WERI-Rb-1 (cell line): ENCODE results near the gene MTERF2.

Experiments used
- DNase-seq: peaks from one replicate; pipeline ENCODE4 v3.0.0-alpha.2; 2020
- H3K27ac ChIP-seq: fragments of 250-450 bp; sonication (Bioruptor Pico); 2 replicates; pipeline ENCODE4 v1.5.1; 2020; ENCODE audit warnings: mild to moderate bottlenecking, moderate library complexity
- H3K27me3 ChIP-seq: fragments of 250-450 bp; sonication (Bioruptor Pico); 2 replicates; pipeline ENCODE4 v1.5.1; 2021; ENCODE audit warnings: mild to moderate bottlenecking, low read depth, moderate library complexity; ENCODE audit not compliant: insufficient read depth, severe bottlenecking
- H3K36me3 ChIP-seq: fragments of 250-450 bp; sonication (Bioruptor Pico); 2 replicates; pipeline ENCODE4 v1.5.1; 2020; ENCODE audit warnings: mild to moderate bottlenecking, moderate library complexity
- H3K4me3 ChIP-seq: 2 replicates; pipeline ENCODE4 v1.5.1; 2011; ENCODE audit warnings: low read depth, mild to moderate bottlenecking, control low read depth, low read length
- H3K9me3 ChIP-seq: fragments of 250-450 bp; sonication (Bioruptor Pico); 2 replicates; pipeline ENCODE4 v1.5.1; 2021; ENCODE audit warnings: mild to moderate bottlenecking, moderate library complexity; ENCODE audit not compliant: severe bottlenecking
- TF ChIP-seq, protein P1 (sequence below): IDR thresholded peaks from 2 replicates; pipeline ENCODE4 v1.5.1; 2011; ENCODE audit warnings: low read depth, mild to moderate bottlenecking, control low read depth, inconsistent platforms, low read length

The MTERF2 gene

DNA sequence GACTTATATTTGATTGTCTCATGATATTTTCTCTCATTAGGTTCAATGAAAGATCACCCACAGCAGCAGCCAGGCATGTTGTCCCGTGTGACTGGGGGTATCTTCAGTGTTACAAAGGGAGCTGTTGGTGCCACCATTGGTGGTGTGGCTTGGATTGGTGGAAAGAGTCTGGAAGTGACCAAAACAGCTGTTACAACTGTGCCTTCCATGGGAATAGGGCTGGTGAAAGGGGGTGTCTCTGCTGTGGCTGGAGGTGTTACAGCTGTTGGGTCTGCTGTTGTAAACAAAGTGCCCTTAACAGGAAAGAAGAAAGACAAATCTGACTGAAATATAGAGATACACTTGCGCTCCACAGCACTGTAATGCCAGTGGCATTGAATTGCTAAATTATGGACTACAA is 15.9 kb downstream of the MTERF2 start:
- Histone ChIP-seq H3K9me3 (no peaks in the 10 kb centered on the region), H3K4me3 (no peak overlapping the region), H3K27ac (no peak overlapping the region), H3K36me3 (peaks cover 27% of the 10 kb centered on the region), H3K27me3 (no peaks in the 10 kb centered on the region)
- no peak for DNase-seq
- TF ChIP-seq, protein P1, sequence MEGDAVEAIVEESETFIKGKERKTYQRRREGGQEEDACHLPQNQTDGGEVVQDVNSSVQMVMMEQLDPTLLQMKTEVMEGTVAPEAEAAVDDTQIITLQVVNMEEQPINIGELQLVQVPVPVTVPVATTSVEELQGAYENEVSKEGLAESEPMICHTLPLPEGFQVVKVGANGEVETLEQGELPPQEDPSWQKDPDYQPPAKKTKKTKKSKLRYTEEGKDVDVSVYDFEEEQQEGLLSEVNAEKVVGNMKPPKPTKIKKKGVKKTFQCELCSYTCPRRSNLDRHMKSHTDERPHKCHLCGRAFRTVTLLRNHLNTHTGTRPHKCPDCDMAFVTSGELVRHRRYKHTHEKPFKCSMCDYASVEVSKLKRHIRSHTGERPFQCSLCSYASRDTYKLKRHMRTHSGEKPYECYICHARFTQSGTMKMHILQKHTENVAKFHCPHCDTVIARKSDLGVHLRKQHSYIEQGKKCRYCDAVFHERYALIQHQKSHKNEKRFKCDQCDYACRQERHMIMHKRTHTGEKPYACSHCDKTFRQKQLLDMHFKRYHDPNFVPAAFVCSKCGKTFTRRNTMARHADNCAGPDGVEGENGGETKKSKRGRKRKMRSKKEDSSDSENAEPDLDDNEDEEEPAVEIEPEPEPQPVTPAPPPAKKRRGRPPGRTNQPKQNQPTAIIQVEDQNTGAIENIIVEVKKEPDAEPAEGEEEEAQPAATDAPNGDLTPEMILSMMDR: no peak

GRCh38 chr12:106964526-106964925 is 22.4 kb downstream of the MTERF2 start:
- H3K4me3 ChIP-seq: no peak overlapping the region

GRCh38 chr12:106962286-106962685 is 24.7 kb downstream of the MTERF2 start:
- Histone ChIP-seq H3K27ac (no peak overlapping the region), H3K9me3 (no peaks in the 10 kb centered on the region), H3K27me3 (no peaks in the 10 kb centered on the region), H3K4me3 (no peak overlapping the region), H3K36me3 (peaks cover 2% of the 10 kb centered on the region)
- TF ChIP-seq, protein P1: no peak
- no peak for DNase-seq

More at GRCh38 chr12:106964526-106964925, 22.4 kb downstream of the MTERF2 start:
- no peak for DNase-seq
- no peaks in the 10 kb centered on the region for H3K9me3 ChIP-seq
- H3K27ac ChIP-seq: no peak overlapping the region
- no peaks in the 10 kb centered on the region for H3K27me3 ChIP-seq
- TF ChIP-seq, protein P1: no peak
- peaks cover 10% of the 10 kb centered on the region for H3K36me3 ChIP-seq

- H3K9me3 ChIP-seq: no peaks in the 10 kb centered on the region
- no peak overlapping the region for H3K27ac ChIP-seq
- H3K27me3 ChIP-seq: no peaks in the 10 kb centered on the region
- DNase-seq: no peak
- TF ChIP-seq, protein P1: no peak
- no peaks in the 10 kb centered on the region for H3K36me3 ChIP-seq
- H3K4me3 ChIP-seq: no peak overlapping the region
These were observed 26.5 kb downstream of the MTERF2 start for GRCh38 chr12:106960443-106960842.

- Histone ChIP-seq H3K9me3 (no peaks in the 10 kb centered on the region), H3K27ac (no peak overlapping the region), H3K27me3 (no peaks in the 10 kb centered on the region), H3K36me3 (no peaks in the 10 kb centered on the region), H3K4me3 (peak overlapping the region; percentile 97)
- TF ChIP-seq, protein P1: no peak
- DNase-seq: no peak
These were observed 29.4 kb downstream of the MTERF2 start for GRCh38 chr12:106957583-106957982.

DNA sequence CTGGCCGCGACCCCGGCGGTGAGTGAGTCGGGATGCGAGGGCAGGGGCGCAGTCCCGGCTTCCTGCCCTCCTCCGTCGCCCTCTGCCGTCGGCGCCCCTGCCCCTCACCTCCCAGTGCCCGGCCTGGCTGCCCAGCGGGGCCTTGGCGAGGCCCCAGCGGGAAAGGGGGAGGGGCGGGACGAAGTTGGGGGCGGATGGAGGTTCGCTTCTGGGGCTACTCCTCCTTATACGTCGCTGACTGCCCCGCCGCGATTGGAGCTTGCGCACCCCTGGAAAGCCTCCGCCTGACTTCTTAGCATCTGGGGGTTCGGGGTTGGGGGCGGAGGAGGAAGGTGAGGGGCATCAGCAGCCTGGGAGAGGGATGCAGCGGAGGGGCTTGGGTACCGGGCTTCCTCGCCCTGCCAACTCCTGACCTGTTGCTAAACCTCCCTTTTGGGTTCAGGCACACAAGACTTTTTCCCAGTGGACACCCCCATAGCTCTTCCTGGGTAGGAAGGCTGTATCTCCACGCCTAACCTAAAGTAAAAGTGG is 30.8 kb downstream of the MTERF2 start:
- Histone ChIP-seq H3K27me3 (no peaks in the 10 kb centered on the region), H3K9me3 (no peaks in the 10 kb centered on the region), H3K27ac (peak overlapping the region; percentile 77), H3K36me3 (no peaks in the 10 kb centered on the region), H3K4me3 (peak overlapping the region; percentile 97)
- TF ChIP-seq, protein P1: no peak
- DNase-seq: peak; percentile 64
